Ovary (tissue), 9 donors: Measurements from ENCODE around the gene FAM13C. TPM values are rescaled to one million over a fixed set of nuclear protein-coding genes. Genes with fewer than 3 reads are reported as not detected.
A peak's percentile ranks its signal among the peaks of the same experiment; 100 is the strongest.

Source experiments
- DNase-seq, 5 donors: peaks; one replicate each; pipeline ENCODE4 v3.0.0-alpha.2; 2019 to 2020
- H3K27ac ChIP-seq, 2 donors: fragments of 200-600 bp; one replicate each; pipeline versions ENCODE4 v1.5.1 to v1.8.0; 2019 to 2022
- H3K27me3 ChIP-seq: fragments of 200-600 bp; one replicate; pipeline ENCODE4 v1.8.0; 2022
- H3K36me3 ChIP-seq: fragments of 200-600 bp; sonication (generic); one replicate; pipeline ENCODE4 v1.5.1; 2019
- H3K4me1 ChIP-seq: one replicate; pipeline ENCODE4 v1.8.1; 2013; ENCODE audit warnings: mild to moderate bottlenecking, moderate library complexity; ENCODE audit not compliant: insufficient read depth
- H3K4me3 ChIP-seq: fragments of 200-600 bp; sonication (generic); one replicate; pipeline ENCODE4 v1.5.1; 2017
- H3K9me3 ChIP-seq, 2 donors: fragments of 200-600 bp in 1 of 2; sonication (generic) in 1 of 2; one replicate each; pipeline versions ENCODE4 v1.5.1 to v1.8.1; 2013 to 2019; ENCODE audit warnings: mild to moderate bottlenecking in 1 of 2, moderate library complexity in 1 of 2
- EP300 ChIP-seq: sonication (generic); formaldehyde crosslinking; IDR thresholded peaks from one replicate; pipeline ENCODE4 v1.6.1; 2017; ENCODE audit warnings: antibody characterized with exemption
- POLR2A ChIP-seq: fragments of 450-650 bp; IDR thresholded peaks from one replicate; pipeline ENCODE4 v1.6.1; 2017; ENCODE audit warnings: antibody characterized with exemption, mild to moderate bottlenecking, moderate library complexity
- WGBS, 3 donors: extraction: QIAGEN DNeasy Blood & Tissue Kit in 1 of 3; methylation state at CpG; one replicate each; pipeline versions ENCODE4 v1.1.5 to v1.1.7; 2013 to 2017; 5-methylcytosine and 5-hydroxymethylcytosine counted together
- intact Hi-C, 4 donors: fragments of 100-400 bp; cut with DNase I; formaldehyde crosslinking; loops; one replicate each; pipeline versions ENCODE4 v1.11.0 to v1.15.1; 2022 to 2023
- polyA plus RNA-seq, 2 donors: library from polyadenylated mRNA; stranded (reverse); fragments of 200-250 nt in 1 of 2; fragments of 350-450 nt in 1 of 2; fragmentation: Illumina TruSeq in 1 of 2; extraction: RNeasy Lipid Tissue Mini Kit (QIAGEN cat#74804) in 1 of 2; gene quantifications; one replicate each; pipeline ENCODE4 v1.2.3, GENCODE V29; 2013 to 2014
- total RNA-seq, 7 donors: library from RNA; depleted of rRNA in 2 of 7; stranded (reverse); fragments of >200 nt in 2 of 7; fragmentation: NEBNext Ultra II Directional in 3 of 7; extraction: Animal tissue kit (Norgen Biotek cat#: 25700) in 3 of 7; gene quantifications; one replicate each; pipeline versions ENCODE4 v1.1.0 to v1.2.4, GENCODE V29; 2016 to 2023
- TF ChIP-seq, protein P1 (sequence below), 3 donors: fragments of 450-650 bp in 2 of 3; fragments of 200-600 bp in 1 of 3; IDR thresholded peaks; one replicate each; pipeline versions ENCODE4 v1.5.1 to v1.8.0; 2016 to 2022; ENCODE audit warnings: antibody characterized with exemption in 3 of 3, mild to moderate bottlenecking in 1 of 3
- donor health status: DM: no; HTN: no; CAD: no; lungs with moderate emphysema.
- donor health status: DM: no; HTN: no; CAD: no.
- donor health status: Bipolar disorder and iron deficiency.
- donor health status: DM: yes; HTN: yes; CAD: no.
- donor health status: DM: no; HTN: no; CAD: no.
- donor health status: DM: yes; HTN: yes; CAD: no.

FAM13C gene
- total and polyA plus RNA-seq, 9 donors, result 11.9 to 35.2 (median 20.2) TPM

DNA sequence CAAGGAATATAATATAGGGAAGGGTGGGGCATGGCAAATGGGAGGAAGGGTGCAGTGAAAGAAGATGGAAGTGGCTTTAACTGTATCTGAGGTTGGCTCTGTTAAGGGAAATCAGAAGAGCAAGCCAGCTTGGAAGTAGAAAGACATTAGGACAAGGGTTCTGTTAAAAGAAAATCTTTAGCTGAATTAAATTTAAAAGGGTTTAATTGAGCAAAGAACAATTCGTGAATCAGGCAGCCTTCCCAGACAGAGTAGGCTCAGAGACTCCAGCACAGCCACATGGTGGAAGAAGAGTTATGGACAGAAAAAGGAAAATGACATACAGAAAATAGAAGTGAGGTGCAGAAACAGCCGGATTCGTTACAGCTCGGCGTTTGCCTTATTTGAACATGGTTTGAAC is 42.0 kb downstream of the FAM13C start:
- WGBS, 3 donors, result 82 to 94% (median 90%) methylated on average over 5 of the region's 5 CpGs

DNA sequence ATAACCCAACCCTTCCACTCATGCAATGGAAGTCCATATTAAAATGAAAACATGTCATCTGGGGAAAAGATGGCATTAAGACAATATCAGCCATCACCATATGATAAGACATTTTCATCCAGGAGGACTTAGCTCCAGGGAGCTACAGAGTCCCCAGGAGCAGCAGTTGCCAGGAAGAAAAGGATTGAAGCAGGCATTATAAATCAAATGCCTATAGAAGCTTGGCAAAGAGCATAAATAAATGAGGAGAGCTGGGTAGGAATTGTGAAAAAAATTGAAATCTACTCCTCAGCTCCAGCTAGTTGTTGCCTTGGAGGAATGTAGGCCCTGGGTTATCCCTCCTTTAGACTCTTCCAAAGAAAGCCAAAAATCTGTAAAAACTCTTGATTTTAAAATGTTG is 42.5 kb downstream of the FAM13C start:
- no peaks in the 10 kb centered on the region for H3K36me3 ChIP-seq
- intact Hi-C loops, result no loop called here
- H3K27me3 ChIP-seq, result no peaks in the 10 kb centered on the region
- H3K4me3 ChIP-seq, result no peak overlapping the region
- H3K27ac ChIP-seq, result no peak overlapping the region
- H3K4me1 ChIP-seq, result peaks cover 26% of the 10 kb centered on the region
- no peak for TF ChIP-seq EP300
- TF ChIP-seq, protein P1, sequence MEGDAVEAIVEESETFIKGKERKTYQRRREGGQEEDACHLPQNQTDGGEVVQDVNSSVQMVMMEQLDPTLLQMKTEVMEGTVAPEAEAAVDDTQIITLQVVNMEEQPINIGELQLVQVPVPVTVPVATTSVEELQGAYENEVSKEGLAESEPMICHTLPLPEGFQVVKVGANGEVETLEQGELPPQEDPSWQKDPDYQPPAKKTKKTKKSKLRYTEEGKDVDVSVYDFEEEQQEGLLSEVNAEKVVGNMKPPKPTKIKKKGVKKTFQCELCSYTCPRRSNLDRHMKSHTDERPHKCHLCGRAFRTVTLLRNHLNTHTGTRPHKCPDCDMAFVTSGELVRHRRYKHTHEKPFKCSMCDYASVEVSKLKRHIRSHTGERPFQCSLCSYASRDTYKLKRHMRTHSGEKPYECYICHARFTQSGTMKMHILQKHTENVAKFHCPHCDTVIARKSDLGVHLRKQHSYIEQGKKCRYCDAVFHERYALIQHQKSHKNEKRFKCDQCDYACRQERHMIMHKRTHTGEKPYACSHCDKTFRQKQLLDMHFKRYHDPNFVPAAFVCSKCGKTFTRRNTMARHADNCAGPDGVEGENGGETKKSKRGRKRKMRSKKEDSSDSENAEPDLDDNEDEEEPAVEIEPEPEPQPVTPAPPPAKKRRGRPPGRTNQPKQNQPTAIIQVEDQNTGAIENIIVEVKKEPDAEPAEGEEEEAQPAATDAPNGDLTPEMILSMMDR (IDR thresholded peaks at IDR 0.05), result no peak
- TF ChIP-seq POLR2A, result no peak
- DNase-seq, result no peak
- no peaks in the 10 kb centered on the region for H3K9me3 ChIP-seq

More for the DNA sequence above, 42.0 kb downstream of the FAM13C start:
- no peak overlapping the region for H3K4me3 ChIP-seq
- H3K27me3 ChIP-seq, result no peaks in the 10 kb centered on the region
- H3K9me3 ChIP-seq, result no peaks in the 10 kb centered on the region
- intact Hi-C loops, result no loop called here
- peaks cover 28% of the 10 kb centered on the region for H3K4me1 ChIP-seq
- H3K36me3 ChIP-seq, result no peaks in the 10 kb centered on the region
- TF ChIP-seq EP300 (no peak), POLR2A (no peak)
- TF ChIP-seq, protein P1 (IDR thresholded peaks at IDR 0.05), result no peak
- no peak for DNase-seq
- no peak overlapping the region for H3K27ac ChIP-seq

GRCh38 chr10:59317066-59317465 is 45.3 kb downstream of the FAM13C start:
- no peak for TF ChIP-seq EP300
- TF ChIP-seq POLR2A, result no peak
- TF ChIP-seq, protein P1 (IDR thresholded peaks at IDR 0.05), result no peak
- Histone ChIP-seq H3K9me3 (no peaks in the 10 kb centered on the region), H3K27ac (no peak overlapping the region), H3K36me3 (no peaks in the 10 kb centered on the region), H3K4me1 (peaks cover 14% of the 10 kb centered on the region), H3K27me3 (no peaks in the 10 kb centered on the region), H3K4me3 (no peak overlapping the region)
- WGBS, 3 donors, result 94 to 96% (median 96%) methylated on average over 2 of the region's 2 CpGs
- intact Hi-C loops, result no loop called here
- no peak for DNase-seq

GRCh38 chr10:59315465-59315864 is 46.9 kb downstream of the FAM13C start:
- H3K4me1 ChIP-seq, result peaks cover 18% of the 10 kb centered on the region
- H3K9me3 ChIP-seq, result no peaks in the 10 kb centered on the region
- H3K27me3 ChIP-seq, result no peaks in the 10 kb centered on the region
- no peak overlapping the region for H3K4me3 ChIP-seq
- TF ChIP-seq, protein P1 (IDR thresholded peaks at IDR 0.05), result no peak
- no peak for TF ChIP-seq EP300
- no peak for TF ChIP-seq POLR2A
- no peaks in the 10 kb centered on the region for H3K36me3 ChIP-seq
- DNase-seq, result peak in 2 of 5 donors; percentile 39 to 56
- no peak overlapping the region for H3K27ac ChIP-seq
- intact Hi-C loops, result no loop called here

DNA sequence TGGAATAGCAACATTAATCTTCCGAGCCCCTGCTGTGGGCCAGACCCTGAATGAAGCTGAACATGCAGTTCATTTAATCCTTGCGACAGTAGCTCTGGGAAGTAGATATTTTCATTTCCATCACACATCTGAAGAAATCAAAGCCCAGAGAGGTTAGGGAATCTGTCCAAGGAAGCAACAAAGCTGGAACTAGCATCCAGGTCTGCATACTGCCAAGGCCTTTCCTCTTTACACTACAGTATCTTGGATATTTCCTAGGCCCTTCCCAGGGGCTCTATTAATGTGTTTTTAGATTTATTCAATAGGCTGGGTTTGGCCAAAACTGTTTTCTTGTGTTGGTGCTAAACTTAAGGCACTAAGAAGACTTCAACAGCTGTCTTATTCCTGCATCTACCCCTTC is 48.1 kb downstream of the FAM13C start:
- no peaks in the 10 kb centered on the region for H3K9me3 ChIP-seq
- H3K36me3 ChIP-seq, result no peaks in the 10 kb centered on the region
- TF ChIP-seq EP300 (no peak), POLR2A (no peak)
- TF ChIP-seq, protein P1 (IDR thresholded peaks at IDR 0.05), result no peak
- no peak for DNase-seq
- 91 to 97% (median 95%) methylated on average over 2 of the region's 2 CpGs for WGBS, 3 donors
- no peaks in the 10 kb centered on the region for H3K27me3 ChIP-seq
- H3K4me1 ChIP-seq, result peaks cover 18% of the 10 kb centered on the region
- no peak overlapping the region for H3K27ac ChIP-seq
- intact Hi-C loops, result no loop called here
- H3K4me3 ChIP-seq, result no peak overlapping the region
